NCI-H2196 treated with DMSO at 0.1 percent for 48 hours (cell line): Measurements from ENCODE around the gene NCK1.

ENCODE experiments used
- DNase-seq: peaks from one replicate; lab custom pipeline; 2025; ENCODE audit not compliant: unreplicated experiment; lab: John Stamatoyannopoulos, UW

Gene NCK1

GRCh38 chr3:136861890-136862616 is at the start of gene NCK1:
TSS of gene NCK1 (plus strand) at chr3:136862208. CDS start at chr3:136928002, 65,794 bp downstream.
- peak; percentile 98 for DNase-seq

GRCh38 chr3:136817448-136817847 is 44.6 kb upstream of the NCK1 start:
- DNase-seq: no peak

DNA sequence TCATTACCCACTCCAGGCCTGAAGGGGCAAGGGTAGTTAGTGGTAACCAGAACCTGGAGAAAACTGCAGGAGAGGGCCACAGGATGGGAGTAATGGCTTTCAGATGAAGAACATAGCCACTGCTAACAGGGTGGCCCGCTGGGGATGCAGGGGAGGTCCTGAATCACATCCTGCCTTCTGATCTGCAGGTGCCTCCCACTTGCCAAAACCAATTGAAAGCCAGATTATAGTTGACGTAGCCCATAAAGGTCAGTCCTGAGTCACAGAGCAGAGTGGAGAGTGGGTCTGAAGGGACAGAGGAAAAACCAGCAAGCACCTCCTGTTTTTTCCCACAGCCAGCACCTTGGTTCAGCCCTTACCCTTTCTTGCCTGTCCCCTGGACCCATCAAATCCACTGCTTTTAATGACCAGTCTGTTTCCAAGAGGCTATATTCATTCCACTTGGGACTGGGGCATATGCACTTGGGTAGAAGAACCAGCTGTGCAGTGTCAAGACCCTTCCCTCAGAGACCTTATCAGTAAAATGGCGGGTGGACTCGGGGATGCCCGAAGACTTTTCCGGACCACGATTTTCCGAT is 43.7 kb upstream of the NCK1 start:
- peak; percentile 86 for DNase-seq

DNA sequence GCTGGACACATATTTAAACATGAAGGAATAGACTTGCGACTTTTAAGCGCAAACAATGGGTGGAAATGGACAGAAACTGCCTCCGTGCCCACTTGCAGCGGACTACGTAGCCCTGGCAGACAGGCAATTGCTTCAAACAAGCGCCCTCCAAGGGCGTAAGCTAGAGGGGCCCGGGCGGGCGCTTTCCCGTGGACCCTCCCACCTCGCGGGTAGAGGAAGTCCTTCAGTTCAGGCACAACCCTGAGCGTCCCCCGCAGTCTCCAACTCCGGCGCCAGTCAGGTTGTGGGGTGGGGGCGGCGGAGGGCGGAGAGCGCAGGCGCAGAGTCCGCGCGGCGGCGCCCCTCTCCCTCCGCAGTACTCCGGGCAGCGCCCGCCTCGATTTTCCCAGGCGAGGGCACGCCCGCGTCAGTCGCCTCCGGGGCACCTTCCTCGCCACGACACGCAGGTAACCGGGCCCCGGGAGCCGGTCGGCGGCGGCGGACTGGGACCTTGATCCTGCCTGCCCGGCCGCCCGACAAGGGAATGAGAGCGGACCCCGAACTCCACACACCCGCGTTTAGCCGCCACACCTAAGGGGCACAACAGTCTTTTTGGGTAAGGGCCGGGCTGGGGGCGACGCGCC is 43.1 kb upstream of the NCK1 start, which contains the start of gene SLC35G2:
Gene SLC35G2 (plus strand): TSS at position 358 of the 623 bp plus-strand sequence. CDS start 35,335 bp downstream, outside the sequence.
- peak; percentile 76 for DNase-seq

GRCh38 chr3:136819392-136819730 is 42.6 kb upstream of the NCK1 start:
- peak; percentile 63 for DNase-seq

- peak; percentile 77 for DNase-seq
Observed at GRCh38 chr3:136819731-136820679, 42.0 kb upstream of the NCK1 start.

GRCh38 chr3:136831461-136831860 is 30.5 kb upstream of the NCK1 start:
- DNase-seq: no peak

GRCh38 chr3:136835089-136835812 is 26.8 kb upstream of the NCK1 start:
- no peak for DNase-seq

DNA sequence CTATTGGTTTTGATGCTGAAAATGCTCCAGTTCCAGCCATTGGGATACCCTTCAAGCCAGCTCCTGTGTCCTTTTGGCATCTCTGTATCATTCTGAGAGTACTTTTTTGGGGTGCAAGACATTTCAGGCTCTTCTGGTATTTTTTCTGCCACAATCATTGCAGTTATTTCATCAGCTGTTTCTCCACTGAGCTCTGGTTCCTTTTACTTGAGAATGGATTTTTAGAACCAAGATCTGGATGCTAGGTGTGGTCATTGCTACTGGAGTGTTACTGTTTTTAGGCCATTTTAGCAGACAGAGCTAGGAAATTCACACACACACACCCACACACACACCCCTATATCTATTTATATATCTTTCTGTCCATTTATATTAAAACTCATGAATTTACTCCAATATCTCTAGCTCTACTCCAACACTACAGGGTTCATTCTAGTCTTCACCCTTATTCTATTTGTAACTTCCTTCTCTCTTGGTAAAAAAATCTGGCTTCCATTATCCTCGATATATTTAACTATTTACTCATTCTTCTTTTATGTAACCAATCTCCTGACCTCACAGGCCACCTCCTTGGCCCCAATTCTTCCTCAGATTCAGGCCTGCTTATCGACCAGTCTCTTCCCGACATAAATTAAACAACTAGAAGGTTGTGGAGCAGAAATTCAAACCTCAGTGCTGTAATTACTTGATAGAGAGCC is 26.0 kb upstream of the NCK1 start:
- DNase-seq: no peak

DNA sequence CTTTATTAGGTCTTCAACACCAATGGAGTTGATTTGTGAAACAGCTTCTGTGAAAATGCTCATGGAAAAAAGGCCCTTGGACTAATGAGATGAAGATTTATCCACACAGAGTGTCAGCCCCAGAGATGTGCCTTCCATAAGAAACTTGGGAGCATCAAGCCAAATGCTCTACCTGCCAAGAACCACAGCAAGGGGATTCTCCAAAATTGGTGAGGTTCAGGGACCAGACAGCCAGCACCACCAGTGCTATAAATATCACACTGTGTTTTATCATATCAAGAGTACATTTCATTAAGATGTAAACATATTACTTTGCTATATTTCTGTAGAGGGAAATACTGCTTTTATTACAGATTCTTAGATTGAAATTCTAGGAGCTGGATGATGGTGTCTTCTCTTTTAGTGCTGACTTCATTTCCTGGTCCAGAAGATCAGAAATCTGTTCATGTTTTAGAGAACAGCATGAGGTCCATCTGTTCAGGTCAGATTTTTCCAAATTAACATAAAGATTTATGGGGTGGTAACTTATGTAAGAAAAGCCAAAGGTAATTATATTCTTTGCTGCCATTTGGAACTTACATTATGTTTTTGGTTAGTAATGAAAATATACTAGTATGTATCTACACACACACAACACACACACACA is 25.4 kb upstream of the NCK1 start:
- DNase-seq: no peak

DNA sequence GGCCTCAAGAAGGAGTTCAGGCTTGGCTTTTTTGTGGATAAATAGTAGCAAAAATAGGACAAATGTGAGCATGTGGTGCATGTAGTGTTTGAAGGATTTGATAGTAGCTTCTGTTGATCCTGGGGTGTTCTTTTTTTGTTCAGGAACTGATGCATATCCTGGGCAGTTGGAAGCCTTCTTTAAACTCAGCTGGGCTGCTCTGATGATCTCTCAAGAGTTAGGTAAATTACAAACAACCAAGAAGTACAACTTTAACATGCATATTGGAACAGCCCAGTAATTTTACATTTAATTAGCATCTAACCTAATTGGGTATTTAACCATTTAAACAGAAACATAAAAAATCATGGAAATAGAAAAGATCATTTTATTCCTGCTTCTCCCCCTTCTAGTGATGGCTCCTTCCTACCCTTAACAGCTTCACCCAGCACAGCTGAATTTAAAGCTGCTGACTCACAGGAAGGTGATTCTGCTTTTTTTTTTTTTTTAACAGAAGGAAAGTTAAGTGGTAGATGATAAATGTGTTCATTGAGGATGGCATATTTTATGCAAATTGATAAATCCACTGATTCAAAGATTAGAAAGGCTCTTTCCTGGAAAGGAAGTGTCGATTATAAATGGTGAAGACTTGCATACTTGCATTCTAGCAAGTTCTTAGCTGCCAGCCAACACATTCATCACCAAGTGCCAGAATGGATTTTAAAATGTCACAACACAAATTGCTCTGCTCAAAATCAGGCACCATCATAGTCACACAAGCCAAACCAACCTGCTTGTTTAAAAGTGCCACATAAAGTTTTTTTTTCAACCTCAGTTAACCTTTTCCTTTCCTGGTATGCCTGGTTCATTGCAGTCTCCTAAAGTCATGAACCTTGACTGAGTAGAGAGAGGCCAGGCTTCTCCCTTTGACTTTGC is 23.1 kb upstream of the NCK1 start:
- DNase-seq: no peak

DNA sequence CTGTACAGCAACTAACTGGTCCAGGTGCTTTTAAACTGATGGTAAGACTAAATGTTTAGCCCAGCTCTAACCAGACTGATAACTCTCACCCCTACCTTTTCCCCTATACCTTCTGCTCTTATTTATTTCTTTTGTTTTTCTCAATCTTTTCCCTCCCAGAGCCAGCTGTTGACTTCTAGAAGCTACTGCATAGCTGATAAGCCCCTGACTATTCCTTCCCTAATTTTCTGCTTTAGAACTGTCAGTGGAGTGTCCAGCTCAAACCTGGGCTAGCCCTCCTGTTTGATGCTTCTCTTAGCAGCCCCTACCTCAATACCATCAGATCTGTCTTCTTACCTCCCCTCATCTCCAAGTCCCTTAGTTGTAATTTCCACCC is 22.5 kb upstream of the NCK1 start:
- DNase-seq: no peak

- DNase-seq: no peak
Observed at GRCh38 chr3:136840252-136840651, 21.8 kb upstream of the NCK1 start.

DNA sequence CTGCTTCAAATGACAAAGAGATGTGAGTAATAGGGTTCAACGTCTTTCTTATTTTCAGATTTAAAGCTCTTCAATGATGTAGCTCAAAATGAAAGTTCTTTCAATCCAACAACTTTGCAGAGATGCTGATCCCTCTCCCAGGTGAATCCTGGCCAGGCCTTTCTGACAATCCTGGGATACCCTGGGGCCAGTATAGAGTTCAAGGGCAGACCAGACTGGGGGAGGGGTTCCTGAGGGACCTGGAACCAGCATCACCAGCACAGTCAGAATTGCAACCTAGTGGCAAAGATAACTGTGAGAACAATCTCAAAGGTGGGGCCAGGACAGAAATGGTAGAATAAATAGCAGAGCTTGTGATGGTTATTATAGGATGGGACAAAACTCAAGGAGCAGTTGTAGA is 19.7 kb upstream of the NCK1 start:
- no peak for DNase-seq

GRCh38 chr3:136844724-136845123 is 17.3 kb upstream of the NCK1 start:
- no peak for DNase-seq

DNA sequence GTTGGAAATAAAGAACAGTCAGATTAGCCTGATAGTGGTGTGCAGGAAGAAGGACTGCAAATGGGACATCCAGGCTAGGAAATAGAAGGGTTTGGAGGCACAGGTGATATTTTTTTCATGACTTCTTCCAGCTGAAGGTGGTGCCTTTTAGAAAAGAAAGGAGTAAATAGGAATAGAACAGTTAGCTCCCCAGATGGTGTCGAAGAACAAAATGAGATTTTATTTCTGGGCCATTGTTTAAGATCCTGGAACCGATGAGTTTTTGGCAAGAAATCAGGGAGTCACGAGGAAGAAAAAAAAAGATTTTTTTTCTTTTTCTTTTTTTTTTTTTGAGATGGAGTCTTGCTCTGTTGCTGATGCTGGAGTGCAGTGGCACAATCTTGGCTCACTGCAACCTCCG is 9.8 kb upstream of the NCK1 start:
- DNase-seq: no peak

DNA sequence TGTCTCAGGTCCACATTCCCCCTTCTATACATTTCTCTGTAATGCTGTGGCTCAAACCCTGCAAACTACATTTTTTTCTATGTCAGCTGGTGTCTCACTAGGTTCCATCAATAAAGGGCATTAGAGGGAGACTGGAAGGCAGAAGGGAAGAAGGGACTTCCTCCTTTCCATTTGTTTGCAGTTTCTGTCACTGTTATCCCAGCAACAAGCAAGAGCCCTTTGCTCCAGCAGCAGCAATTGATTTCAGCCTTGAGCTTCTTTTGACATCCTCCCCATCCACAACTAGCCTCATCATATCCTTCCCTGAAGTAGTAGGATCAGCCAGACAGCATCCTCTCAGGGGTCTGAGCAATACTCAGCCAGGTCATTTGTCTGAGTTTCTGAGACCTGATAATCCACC is 5.3 kb upstream of the NCK1 start:
- DNase-seq: no peak

DNA sequence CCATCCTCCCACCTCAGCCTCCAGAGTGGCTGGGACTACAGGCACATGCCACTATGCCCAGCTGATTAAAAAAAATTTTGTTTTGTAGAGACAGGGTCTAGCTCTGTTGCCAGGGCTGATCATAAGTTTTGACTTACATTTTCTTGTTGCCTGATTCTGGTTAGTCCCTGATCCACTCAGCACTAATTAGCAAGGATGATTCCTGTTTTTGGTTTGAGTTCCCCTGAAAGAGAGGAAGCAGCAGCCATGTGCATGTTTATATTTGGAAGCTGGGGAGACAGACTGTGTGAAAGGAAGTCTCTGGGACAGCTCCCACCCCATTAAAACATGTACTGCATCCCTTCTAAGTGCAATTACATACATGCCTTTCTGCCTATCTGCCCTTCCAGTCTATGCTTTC is 3.6 kb upstream of the NCK1 start:
- DNase-seq: no peak

GRCh38 chr3:136860541-136860940 is 1.5 kb upstream of the NCK1 start:
- DNase-seq: no peak
